ENCODE results near the gene DIPK2A. TPM values are rescaled to one million over a fixed set of nuclear protein-coding genes. Genes with fewer than 3 reads are reported as not detected.

DIPK2A gene
- total RNA-seq, 1 experiment from 2014 or later, result 9.3 TPM

DNA sequence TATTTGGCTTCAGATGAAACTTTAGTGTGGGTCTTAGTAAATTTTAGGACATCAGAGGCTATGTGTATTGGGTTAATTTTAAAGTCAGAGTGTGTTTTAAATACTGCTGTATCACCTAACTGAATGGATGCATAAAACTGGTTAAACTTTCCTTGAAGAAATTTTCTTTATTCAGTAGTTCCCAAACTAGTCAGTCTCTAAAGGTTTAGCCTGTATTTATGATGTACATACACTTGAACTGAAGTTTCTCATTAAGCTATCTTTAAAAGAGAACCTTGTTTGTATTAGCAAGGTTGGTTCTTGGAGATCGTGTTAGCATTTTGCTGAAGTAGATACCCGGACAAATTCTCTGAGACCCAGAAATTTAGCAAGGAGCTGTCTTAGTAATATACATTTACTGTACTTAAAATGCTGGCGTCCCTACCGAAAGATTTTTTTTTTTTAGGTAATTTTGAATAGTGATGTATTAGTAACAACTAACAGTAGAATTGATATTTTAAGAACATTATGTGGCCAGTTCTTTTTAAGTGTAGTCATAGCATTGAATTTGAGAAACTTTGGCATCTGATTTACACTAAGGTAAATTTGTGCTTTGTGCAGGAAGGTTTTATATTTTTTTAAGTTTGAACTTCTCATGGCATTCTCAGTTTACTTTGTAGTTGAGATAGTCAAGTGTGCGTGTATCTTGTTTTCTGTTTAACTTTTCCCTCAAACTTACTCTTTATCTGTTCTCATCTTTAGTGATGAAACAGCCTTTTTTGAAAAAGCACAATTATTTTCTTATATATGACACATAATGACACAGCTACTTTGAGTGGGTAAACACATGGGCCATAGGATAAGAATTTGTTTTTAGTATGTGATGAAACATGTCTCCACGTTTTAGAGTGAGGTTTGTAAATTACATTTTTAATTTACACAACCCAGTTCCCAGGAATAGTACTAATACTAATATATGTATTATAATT, 2.9 kb downstream of the DIPK2A start:
- no peak for DNase-seq (ENCODE audit: low read depth)

DNA sequence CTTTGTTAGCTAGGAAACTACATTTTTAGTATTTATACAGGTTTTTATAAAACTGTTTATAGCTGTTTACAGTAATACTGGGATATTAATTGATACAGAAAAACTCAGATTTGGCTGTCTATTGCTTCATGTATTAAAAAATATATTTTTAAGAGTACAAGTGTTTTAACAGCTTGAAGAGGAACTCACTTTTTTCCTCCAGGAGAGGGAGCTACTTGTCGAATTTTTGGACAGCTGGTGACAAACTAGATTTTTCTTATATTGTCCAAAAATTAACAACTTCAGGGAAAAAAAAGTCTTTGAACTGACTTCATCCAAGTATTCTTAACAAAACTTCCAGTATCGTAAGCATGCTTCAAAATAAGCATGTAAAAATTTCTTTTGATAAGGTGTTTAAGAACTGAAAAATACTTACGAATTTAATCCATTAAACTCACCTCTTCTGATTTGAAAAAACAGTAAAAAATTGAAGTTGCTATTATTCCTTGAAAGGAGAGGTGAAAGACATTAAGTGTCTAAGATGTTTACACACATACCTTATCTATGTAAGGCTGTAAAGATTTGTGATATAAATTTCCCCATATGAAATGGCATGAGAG, 4.0 kb downstream of the DIPK2A start:
- peak; percentile 12 for DNase-seq (ENCODE audit: low read depth)

DNA sequence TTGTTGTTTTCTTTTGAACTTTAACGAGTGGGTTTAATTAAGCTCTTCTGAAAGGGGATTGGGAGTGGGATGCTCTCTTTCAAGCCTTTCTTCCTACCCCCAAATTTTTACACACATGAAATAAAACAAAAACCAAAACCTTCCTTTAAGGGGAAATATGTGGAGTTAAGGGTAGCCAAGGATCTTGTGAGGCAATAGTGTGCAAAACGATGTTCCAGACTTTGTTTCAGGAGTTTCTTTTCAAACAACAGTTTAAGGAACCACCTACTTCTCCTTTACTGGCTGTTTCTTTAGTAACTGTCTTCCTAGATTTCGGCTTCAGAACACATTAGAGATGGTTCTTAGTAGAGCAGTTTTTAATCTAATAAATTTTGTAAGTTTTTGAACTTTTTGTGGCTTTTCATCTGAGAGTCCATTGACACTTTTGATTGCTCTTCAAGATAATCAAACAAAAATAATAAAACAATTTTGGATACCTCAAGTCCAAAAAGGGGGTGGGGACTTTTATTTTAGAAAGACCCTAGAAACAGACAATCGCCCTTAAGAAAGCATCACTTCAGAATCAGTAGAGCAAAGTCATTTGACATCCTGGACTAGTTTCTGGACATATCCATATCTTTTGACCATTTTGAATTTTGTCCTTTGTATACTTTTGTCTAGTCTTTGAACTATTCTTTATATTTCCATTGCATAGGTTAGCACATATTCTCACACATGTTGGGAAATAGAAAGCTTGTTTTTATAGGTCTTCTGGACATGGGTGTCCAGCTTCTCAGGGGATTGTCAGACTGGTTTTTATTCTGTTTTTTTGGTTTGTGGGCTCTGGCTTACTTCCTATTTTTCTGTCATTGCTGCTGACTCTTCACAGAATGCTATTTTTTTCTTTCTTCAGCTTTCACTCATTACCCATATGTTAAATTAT, 6.0 kb downstream of the DIPK2A start:
- DNase-seq (ENCODE audit: low read depth), result no peak

DNA sequence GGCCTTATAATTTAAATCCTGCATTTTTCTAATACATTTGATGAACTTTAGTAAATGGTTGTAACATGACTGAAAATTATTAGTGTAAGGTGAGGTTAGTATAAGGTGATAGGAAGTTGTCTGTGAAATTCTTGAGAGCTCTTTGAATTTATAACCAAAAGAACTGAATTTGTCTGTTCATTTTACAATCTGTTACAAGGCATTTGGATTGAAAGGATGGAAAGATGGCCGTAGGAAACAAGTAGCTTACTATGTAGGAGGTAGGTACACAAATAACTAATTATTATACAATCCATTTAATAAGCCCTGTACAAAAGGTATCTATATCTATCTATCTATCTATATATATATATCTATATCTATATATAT, 6.6 kb downstream of the DIPK2A start:
- DNase-seq (ENCODE audit: low read depth), result no peak

DNA sequence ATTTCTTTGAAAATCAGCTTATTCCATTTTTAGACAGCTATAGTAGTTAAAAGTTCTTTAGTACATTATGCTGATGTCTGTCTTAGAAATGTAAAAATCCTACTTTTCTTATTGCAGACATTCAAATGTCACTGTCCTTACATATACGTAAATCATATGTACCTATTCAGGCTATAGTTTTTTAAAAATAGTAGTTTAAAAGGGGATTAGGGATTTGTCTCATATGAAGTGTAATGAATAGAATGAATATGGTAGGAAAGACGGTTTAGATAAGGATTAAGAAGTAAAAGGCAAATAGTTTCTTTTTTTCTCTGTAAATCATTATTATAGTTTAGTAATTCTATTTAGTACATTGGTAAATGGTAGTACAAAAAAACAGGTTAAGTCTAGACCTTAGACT, 7.4 kb downstream of the DIPK2A start:
- no peak for DNase-seq (ENCODE audit: low read depth)

DNA sequence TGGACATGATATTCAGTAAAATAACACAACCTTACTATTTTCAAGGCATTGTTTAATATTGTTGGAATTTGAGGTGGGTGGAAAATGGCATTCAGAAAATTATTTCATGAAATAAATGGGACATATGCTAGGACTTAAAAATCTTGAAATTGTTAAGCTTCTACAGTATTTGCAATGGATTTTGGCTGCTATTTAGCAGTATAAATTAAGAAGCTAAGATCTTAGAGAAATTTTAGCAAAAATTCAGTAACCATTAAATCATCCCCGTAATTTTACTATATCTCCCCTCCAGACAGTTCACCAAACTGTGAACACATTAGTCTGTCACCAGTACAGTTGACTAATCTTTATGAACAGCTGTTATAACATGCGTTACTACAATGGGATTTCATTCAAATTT, 8.2 kb downstream of the DIPK2A start:
- no peak for DNase-seq (ENCODE audit: low read depth)

DNA sequence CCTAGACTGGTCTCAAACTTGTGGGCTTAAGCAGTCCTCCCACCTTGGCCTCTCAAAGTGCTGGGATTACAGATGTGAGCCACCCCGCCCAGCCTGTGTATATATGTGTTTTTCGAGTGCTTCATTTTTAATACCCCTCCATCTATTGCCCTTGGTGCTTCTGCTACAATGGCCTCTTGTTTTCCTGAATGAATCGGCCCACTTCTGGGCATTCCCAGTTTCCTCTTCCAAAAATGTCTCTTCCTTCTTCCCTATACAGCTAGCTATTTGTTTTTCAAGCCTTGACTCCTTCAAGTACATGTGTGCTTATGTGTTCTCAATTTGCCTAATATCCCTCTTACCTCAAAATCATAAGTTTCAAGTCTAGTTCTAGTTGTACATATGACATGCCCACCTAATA, 16.7 kb downstream of the DIPK2A start:
- DNase-seq (ENCODE audit: low read depth), result no peak

DNA sequence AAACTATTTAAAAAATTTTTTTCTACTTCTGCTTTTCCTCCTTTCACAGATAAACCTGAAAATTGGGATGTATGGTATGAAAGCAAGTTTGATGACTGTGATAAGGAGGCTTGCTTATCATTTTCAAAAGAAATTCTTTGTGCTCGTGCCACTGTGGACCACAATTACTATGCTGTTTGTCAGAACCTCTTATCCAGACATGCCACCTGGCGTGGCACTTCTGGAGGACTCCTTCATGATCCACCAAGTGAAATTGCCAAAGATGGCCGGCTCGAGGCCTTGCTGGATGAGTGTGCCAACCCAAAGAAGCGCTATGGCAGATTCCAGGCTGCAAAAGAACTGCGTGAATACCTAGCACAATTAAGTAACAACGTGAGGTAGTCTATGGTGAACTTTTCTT, 17.8 kb downstream of the DIPK2A start:
- DNase-seq (ENCODE audit: low read depth), result no peak

DNA sequence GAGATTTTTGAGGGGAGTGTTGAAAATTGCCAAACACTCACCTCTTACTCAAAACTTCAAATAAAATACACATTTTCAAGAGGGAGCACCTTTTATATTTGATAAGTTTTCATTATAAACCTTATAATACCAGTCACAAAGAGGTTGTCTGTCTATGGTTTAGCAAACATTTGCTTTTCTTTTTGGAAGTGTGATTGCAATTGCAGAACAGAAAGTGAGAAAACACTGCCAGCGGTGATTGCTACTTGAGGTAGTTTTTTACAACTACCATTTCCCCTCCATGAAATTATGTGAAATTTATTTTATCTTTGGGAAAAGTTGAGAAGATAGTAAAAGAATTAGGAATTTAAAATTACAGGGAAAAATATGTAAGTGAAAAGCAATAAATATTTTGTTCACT, 20.1 kb downstream of the DIPK2A start:
- DNase-seq (ENCODE audit: low read depth), result no peak

DNA sequence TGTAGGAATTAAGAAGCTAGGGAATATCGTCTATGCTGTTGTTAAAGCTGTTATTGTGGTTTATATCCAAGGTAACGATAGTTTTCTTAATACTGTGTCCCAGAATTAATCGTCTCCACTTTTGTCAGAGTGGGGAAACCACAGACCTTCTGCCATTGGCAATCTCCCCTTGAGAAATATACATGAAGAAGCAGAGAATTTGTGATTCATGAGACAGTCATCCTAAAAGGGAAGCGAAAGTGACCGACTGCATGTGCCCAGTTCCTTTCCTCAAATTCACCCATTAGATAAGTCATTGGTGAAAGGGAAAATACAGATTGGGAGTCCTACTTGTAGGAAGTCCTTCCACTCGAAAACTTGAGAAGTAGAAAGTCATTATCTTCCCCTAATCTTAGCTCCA, 26.6 kb downstream of the DIPK2A start:
- DNase-seq (ENCODE audit: low read depth), result peak; percentile 67

DNA sequence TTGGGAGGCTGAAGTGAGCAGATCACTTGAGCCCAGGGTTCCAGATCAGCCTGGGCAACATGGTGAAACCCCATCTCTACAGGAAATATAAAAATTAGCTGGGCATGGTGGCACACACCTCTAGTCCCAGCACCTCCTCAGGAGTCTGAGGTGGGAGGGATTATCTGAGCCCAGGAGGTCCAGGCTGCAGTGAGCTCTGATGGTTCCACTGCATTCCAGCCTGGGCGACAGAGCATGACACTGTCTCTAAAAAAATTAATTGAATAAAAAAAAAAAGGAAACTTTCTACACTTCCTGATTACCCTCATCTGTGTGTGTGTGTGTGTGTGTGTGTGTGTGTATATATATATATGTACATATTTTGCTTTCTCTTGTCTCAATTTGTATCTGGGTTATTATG, 31.4 kb downstream of the DIPK2A start:
- no peak for DNase-seq (ENCODE audit: low read depth)

DNA sequence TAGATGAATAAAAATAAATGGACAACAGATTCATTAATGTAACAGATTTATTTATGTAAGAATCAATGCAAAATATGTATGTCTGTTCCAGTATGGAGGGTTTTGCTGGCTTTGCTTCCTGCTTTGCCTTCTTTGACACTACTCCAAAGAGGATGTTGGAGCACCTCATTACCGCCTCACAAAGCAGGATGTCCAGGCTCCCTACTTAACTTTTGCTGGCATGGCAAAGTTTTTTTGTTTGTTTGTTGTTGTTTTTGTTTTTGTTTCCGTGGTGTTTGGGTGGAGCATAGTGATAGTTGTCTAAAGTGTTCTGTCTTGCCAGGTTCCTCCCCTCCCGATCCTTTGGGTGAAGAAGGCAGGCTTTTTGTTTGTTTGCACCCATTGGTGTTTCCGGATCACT, 38.7 kb downstream of the DIPK2A start:
- DNase-seq (ENCODE audit: low read depth), result no peak

DNA sequence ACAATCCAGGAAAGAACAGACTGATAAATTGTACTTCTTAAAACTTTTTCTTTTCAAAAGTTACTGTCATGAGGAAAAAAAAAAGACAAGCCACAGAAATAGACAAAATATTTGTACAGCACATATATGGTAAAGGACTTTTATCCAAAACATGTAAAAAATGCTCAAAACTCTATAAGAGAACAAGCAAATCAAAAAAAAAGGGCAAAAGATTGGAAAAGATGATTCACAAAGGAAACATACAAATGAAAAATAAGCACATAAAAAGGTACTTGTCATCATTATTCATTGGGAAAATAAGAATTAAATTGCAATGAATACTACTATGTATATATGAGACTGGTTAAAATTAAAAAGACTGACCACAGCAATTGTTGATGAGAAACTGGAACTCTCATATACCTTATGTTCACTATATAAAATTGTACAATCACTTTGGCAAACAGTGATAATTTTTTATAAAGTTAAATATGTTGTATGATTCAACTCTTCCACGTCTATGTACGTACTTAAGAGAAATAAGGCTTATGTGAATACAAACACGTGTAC, 39.7 kb downstream of the DIPK2A start:
- no peak for DNase-seq (ENCODE audit: low read depth)

DNA sequence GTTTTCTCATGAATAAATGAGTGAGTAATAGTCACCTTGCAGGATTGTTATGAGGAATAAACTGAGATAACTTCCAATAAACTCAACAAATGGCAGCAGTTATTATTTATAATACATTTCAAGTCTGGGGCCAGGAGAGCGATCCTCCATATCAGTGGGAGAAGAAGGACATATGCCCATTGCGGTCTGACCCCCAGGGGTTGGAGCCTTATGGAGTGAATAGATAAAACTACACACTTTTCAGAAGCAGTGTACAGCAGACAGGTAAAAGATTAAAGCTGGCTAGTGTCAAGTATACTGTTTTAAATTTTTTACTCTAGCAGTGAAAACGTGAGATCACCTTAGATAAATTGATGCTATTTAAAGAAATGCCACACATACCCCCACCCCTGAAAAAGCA, 43.5 kb downstream of the DIPK2A start:
- no peak for DNase-seq (ENCODE audit: low read depth)

DNA sequence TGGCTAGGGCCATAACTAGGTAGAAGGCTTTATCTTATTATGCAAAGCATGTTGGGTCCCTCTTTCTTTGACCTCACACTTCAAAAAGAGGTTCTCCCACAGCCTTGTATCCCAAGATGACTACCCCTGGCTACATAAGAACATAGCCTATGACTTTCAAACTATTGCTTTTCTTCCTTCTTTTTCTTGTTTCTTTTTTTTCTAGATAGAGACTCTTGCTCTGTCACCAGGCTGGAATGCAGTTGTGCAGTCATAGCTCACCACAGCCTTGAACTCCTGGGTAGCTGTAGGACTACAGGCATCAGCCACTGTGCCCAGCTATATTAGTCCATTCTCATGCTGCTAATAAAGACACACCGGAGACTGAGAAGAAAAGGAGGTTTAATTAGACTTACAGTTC, 47.2 kb downstream of the DIPK2A start:
- DNase-seq (ENCODE audit: low read depth), result no peak

Other genes starting within 250 kb of the DIPK2A start
- gene SLC9A9, start 123.4 kb upstream of the DIPK2A start, total RNA-seq (2014; rRNA removed; shearing (Covaris generic)), result not detected in 2 replicates

Data from Daoy (cell line).